Renal cortical epithelial cell (primary cell): Measurements from ENCODE around the gene RAB11B. TPM values are rescaled to one million over a fixed set of nuclear protein-coding genes. Genes with fewer than 3 reads are reported as not detected.
"Not testable (repeated sequence)": the region's sequence is repeated elsewhere in the genome, so short reads cannot be mapped to it uniquely, and the experiment has no call there.

ENCODE experiments used
- DNase-seq: peaks from one replicate; pipeline ENCODE4 v3.0.0-alpha.2; 2011; ENCODE audit warnings: low read depth
- total RNA-seq: library from RNA; depleted of rRNA; stranded (reverse); fragments of >200 nt; gene quantifications from 2 replicates; pipeline ENCODE4 v1.2.3, GENCODE V29; 2014

RAB11B gene
- total RNA-seq = 29.3 and 151 TPM in 2 replicates

DNA sequence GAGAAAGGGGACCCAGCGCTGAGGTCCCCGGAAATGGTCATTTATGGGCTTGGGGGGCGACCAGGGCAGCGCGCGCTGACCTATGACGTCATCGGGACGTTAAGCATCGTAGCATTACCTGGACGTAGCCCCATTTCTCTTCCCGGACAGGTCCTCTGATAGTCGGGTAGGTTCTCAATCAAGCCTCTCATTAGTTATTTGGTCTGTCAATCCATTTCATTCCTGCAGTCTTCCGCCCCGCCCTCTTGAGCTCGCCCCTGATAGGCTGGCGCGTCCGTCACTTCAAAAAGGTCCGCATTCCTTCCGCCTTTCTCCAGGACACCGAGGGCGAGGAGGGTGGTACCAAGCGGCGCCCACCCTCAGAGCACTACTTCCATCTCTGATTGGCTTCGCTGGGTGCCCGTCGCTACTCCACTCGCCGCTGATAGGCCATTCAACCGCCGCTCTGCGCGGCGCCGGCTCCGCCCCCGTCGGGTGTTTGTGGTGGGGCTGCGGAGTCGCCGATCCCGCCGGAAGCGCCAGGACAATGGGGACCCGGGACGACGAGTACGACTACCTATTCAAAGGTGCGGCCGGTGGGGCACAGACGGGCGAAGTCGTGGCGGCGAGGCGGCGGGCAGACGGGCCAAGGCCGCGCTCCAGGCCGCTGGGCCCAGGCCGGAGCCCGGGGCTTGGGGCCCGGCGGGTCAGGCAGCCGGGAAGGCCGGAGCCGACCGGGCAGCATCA is at the start of gene RAB11B:
Gene RAB11B, plus strand, starts transcription at position 470 of the 726 bp plus-strand sequence. Its CDS starts 57 bp downstream, at position 527.
- peak; percentile 100 for DNase-seq

DNA sequence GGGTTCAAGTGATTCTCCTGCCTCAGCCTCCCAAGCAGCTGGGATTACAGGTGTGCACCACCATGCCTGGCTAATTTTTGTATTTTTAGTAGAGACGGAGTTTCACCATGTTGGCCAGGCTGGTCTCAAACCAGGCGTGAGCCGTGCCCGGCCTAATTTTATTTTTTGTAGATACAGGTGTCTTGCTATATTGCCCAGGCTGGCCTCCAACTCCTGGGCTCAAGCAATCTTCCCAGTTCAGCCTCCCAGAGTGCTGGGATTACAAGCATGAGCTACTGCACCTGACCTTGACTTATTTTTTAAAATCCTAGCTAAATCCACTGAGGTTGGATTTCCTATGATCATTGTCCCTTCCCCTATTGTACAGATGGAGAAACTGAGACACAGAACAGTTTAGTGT is 48.7 kb upstream of the RAB11B start:
- DNase-seq = not testable (repeated sequence)

DNA sequence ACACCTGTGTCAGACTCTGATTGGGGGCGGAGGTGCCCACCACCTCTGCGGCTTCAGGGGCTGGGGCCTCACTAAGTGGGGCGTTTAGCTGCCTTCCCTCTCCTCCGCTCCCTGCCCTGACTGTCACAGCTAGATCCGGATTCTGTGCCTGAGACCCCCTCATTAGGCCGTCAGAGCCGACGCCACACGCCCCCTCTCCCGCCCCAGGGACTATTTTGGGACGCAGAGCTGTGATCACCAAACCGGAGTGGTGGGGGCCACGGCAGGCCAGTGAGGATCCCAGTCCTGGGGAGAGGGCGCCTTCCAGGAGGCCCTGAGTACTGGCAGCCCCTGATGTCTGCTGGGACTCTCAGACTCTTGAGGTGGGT is 47.9 kb upstream of the RAB11B start:
- no peak for DNase-seq

DNA sequence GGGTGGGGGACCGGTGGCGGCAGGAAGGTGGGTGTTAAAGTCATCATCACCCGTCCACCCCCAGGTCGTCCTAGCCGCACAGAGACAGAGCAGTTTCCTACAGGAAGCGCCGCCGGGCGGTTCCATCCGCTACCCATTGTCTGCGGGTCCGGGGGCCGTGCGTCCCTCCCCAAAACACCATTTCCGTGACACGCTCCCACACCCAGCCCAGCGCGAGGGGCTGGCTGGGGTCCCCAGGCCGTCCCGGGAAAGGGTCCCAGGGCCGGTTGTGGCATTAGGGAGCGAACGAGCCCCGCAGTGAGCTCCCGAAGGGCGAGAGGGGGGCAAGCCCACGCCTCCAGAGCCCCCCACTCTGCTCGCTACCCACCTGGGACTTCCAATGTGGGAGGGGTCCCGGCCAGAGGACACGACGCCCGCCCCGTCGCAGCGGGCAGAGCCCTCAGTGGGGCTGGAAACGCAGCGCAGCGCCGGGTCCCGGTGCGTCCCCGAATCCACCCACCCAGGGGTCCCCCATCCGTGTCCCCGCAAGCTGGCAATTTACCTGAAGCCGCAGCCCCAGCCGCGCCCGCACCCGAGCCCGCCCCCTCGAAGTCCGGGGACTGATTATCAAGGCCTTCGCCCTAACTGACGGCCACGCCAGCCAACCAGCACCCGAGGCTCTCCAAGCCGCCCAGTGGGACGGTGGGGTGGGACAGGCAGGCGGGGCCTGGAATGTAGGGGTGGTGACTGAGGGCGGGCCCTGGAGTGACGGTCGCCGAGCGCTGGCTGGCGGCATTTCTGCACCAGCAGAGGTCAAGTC is 47.3 kb upstream of the RAB11B start, which contains the start of gene KANK3:
Gene KANK3, minus strand, starts transcription at position 579 of the 799 bp plus-strand sequence. CDS start 5,434 bp downstream, outside the sequence.
- peak; percentile 84 for DNase-seq

DNA sequence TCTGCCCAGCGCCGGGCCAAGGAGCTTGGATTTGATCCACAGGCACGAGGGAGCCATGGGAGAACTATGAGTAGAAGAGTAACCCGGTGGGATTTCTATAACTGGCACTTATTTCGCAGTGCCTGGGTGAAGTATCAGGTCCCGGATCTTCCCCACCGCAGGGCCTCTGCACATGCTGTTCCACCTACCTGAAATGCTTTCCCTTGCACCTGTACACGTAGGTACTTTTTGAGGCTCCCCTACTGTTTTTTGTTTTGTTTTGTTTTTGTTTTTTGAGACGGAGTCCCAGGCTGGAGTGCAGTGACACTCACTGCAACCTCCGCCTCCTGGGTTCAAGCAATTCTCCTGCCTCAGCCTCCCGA is 46.7 kb upstream of the RAB11B start:
- no peak for DNase-seq

DNA sequence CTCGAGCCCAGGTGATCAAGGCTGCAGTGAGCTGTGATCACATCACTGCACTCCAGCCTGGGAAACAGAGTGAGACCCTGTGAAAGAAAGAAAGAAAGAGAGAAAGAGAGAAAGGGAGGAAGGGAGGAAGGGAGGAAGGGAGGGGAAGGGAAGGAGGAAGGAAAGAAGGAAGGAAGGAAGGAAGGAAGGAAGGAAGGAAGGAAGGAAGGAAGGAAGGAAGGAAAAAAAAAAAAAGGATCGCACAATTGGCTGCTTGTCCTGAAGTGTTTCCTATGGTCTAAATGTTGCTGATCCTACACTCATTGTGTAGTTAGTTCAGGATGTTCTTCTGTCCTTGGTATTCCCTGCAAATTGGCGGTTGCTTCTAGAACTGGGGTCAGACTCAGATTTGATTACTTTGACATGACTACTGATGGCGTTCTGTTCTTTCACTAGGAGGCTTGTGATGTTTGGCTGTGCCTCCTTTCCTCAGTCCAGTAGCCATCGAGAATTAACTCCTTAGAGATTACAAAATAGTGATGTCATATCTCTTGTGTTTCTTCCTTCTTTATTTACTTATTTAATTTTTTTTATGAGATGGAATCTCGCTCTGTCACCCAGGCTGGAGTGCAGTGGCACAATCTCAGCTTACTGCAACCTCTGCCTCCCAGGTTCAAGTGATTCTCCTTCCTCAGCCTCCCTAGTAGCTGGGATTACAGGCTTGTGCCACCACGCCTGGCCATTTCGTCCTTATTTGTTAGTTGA is 40.4 kb upstream of the RAB11B start:
- not testable (repeated sequence) for DNase-seq

DNA sequence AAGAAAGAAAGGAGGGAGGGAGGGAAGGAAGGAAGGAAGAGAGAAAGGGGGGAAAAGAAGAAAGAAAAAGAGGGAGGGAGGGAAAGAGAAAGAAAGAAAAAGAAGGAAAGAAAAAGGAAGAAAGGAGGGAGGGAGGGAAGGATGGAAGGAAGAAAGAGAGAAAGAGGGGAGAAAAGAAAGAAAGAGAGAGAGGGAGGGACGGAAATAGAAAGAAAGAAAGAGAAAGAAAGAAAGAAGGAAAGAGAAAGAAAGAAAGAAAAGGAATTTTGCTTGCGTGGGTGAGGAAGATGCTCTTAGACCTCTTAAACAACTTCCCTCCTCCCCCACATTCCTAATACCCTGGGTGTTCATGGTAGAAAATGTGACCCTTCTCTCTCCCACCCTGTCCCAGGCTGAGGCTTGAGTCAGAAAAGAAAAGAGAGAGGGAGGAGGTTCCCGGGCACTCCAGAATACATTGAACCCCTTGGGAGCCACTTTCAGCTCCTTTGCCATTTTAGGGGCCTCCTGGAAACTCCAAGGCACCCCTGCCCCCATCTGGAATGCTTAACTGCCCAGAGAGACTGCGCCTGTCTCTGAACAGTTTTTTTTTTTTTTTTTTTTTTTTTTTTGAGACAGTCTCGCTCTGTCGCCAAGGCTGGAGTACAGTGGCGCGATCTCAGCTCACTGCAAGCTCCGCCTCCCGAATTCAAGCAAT is 37.9 kb upstream of the RAB11B start:
- DNase-seq = peak; percentile 24

DNA sequence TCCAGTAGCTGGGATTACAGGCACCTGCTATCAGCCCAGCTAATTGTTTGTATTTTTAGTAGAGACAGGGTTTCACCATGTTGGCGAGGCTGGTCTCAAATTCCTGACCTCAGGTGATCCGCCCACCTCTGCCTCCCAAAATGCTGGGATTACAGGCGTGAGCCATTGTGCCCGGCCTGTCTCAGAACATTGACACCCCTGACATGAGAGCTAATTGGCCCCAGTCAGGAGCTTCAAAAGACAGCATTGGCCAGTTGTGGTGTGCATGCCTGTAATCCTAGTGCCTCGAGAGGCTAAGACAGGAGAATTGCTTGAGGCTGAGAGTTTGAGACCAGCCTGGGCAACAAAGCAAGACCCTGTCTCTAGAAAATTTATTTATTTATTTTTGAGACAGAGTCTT is 37.3 kb upstream of the RAB11B start:
- not testable (repeated sequence) for DNase-seq

DNA sequence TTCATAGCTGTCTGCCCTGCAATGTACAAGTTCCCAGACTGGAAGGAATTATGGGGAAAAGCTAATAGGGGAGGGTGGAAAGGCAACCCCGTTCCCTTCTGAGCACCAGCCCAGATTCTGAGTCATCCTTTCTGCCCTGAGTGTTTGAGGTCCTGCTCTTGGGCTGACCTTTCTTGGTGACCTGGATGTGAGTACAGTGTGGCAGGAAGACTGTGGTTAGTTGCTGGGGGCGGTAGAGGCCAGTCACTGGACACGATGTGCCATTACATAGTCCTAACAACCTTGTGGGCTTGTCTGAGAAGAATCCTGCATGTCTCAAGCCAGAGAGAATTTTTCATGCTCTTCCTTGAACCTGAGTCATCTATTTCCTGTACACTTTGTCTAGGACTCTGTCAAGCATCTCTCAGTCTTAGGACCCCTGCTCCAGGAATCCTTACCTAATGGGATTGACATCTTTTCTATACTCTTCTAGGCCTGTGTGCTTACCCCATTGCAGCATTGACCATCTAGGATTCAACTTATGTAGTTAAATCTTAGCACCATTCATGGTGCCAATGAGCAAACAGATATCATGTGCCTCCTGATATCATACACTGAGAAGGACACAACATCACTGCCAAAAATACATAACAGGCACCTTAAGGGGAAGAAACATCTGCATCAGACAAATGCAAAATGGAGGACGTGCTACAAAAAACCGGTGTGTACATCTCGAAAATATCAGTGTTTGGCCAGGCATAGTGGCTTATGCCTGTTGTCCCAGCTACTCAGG is 34.3 kb upstream of the RAB11B start:
- peak; percentile 97 for DNase-seq

DNA sequence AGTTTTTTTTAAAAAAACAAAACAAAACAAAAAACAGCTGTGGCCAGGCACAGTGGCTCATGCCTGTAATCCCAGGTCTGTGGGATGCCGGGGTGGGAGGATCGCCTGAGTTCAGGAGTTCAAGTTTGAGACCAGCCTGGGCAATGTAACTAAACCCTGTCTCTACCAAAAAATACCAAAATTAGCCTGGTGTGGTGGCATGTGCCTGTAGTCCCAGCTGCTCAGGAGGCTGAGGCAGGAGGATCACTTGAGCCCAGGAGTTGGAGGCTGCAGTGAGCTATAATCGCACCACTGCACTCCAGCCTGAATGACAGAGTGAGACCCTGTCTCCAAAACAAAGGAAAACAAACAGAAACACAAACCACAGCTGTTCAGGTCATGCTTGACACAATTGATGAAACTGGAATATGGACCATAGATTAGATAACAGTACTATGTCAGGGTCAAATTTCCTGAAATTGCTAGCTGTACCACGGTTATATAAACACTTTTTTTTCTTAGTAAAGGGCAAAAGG is 33.1 kb upstream of the RAB11B start:
- DNase-seq = no peak

DNA sequence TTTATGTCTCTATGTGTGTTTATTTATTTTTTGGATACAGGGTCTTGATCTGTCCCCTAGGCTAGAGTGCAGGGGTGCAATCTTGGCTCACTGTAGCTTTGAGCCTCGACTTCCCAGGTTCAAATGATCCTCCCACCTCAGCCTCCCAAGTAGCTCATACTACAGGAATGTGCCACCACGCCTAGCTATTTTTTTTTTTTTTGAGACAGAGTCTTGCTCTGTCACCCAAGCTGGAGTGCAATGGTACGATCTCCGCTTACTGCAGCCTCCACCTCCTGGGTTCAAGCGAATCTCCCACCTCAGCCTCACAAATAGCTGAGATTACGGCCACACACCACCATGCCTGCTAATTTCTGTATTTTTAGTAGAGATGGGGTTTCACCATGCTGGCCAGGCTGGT is 31.2 kb upstream of the RAB11B start:
- DNase-seq = no peak

DNA sequence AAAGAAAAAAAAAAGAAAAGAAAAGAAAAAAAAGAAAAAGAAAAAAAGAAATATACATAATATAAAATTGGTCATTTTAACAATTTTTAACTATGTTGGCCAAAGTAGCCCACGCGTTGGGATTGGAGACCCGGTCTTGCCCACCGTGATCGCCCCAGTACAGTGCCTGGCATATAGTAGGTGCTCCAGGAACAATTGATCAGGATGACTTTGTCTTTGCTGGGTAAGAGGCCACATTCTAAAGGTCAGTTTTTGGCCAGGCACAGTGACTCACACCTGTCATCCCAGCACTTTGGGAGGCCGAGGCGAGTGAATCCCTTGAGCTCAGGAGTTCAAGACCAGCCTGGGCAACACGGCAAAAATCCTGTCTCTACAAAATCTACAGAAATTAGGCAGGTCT is 30.0 kb upstream of the RAB11B start:
- no peak for DNase-seq

DNA sequence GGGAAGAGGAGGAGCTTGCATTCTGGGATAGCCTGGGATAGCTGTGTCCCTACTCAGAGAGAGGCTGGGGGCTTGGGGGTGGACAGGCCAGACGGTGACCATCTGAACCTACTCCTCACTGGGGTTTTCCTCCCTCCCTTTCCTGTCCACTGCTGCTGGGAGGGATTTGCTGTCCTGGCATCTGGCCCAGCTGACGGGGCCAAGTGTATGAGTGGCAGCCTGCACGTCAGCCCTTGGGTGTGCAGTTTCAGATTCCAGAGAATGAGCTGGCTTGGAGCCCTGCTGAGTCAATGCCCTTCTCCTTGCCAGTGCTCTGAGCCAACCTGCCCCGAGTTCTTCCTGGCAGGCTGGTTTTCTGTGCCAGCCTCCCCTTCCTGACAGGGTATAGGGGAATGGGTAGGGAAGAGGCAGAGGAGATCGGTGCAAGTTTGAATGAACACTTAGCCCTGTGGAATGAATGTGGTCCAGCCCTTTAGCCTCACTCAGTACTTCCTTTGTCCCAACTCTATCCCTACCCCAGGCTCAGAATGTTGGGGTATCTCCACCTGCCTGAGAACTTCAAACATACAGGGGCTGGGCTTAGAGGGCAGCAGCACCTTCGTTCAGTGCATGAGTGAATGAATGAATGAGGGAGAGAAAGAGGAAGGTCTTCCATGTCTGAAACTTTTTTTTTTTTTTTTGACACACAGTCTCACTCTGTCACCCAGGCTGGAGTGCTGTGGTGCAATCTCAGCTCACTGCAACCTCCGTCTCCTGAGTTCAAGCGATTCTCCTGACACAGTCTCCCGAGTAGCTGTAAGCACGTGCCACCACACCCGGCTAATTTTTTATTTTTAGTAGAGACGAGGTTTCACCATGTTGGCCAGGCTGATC is 28.0 kb upstream of the RAB11B start:
- peak; percentile 98 for DNase-seq

DNA sequence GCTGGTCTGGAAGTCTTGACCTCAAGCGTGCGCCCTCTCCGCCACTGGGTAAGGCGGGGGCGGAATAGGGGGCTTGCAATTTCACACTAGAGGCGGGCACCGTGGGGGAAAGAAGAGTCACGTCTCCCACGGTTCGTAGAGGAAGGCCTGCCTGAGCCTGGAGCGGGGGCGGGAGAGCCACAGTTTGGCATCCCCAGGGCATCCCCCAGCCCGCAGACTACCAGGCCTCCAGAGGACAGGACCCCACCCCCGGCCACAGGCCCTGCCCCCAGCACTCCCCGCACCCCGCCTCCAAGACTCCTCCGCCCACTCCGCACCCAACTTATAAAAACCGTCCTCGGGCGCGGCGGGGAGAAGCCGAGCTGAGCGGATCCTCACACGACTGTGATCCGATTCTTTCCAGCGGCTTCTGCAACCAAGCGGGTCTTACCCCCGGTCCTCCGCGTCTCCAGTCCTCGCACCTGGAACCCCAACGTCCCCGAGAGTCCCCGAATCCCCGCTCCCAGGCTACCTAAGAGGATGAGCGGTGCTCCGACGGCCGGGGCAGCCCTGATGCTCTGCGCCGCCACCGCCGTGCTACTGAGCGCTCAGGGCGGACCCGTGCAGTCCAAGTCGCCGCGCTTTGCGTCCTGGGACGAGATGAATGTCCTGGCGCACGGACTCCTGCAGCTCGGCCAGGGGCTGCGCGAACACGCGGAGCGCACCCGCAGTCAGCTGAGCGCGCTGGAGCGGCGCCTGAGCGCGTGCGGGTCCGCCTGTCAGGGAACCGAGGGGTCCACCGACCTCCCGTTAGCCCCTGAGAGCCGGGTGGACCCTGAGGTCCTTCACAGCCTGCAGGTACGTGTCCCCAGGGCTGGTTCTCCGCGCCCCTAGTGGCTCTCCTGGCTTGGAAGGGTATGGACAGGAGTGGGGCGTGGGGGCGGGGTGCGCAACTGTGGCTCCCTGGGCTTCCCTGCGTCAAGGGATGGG is 26.1 kb upstream of the RAB11B start, which contains the start of gene ANGPTL4:
Gene ANGPTL4, plus strand, starts transcription at position 353 of the 969 bp plus-strand sequence. Its CDS starts 167 bp downstream, at position 520.
- DNase-seq = peak; percentile 25

DNA sequence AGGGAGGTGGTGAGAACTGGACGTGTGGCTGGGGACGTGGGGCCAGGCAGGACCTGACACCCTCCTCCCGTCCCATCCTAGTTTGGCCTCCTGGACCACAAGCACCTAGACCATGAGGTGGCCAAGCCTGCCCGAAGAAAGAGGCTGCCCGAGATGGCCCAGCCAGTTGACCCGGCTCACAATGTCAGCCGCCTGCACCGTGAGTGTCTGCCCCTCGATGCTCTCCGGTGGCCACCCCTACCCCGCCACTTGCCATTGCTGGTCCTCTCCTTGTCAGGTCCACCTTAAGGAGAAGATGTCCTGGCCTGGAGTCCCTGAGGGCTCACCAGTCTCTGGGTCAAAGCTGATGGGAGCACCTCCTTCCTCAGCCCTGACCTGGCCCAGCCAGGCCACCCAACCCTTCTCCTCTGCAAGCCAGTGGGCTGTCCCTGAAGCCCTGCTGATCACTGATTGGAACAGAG is 24.0 kb upstream of the RAB11B start:
- no peak for DNase-seq

DNA sequence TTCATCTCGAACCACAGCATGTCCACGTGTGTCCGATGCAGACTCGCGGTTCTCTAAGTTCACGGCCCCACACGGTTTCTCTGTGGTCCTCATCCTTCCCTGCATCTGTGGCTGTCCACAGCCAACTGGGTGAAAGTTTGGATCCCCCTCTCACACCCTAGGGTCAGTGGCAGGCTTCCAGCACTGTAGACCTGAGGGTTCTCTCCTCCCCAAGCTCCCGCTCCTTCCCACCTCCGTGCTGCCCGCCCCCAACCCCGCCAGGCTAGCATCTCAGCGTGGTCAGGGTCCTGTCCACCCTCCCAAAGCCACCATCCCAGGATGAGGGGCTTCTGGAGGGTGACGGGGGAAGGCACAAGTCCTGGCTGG is 23.2 kb upstream of the RAB11B start:
- no peak for DNase-seq

DNA sequence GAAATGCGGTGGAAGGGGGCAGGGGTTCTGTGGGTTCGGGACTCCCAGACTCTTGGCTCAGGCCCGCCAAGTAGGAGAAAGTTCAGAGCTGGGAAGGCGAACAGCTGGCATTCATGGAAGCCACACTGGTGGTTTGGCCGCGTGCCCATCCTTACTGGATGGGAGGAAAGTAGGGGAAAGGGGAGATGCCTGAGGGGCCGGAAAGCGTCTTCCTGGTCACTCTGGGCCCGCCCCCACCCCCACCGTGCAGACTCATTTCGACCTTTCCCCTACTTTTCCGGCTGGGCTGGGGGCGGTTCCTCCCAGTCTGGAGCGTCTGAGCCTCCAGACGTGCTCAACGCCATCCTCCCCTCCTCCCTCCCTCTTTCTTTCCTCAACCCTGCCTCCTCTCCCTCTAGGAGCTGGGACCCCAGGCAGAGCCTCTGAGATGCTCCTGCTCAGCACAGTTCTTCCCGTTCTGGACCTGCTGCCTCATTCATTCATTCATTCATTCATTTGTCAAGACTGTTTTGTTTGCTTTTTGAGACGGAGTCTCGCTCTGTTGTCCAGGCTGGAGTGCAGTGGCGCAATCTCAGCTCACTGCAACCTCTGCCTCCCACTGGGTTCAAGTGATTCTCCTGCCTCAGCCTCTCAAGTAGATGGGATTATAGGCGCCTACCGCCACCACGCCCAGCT is 22.7 kb upstream of the RAB11B start:
- DNase-seq = peak; percentile 90
